Measurements from ENCODE around the gene MYH3. TPM values are rescaled to one million over a fixed set of nuclear protein-coding genes. Genes with fewer than 3 reads are reported as not detected.

The MYH3 gene
- total RNA-seq, 1 donor = 0.45 TPM

DNA sequence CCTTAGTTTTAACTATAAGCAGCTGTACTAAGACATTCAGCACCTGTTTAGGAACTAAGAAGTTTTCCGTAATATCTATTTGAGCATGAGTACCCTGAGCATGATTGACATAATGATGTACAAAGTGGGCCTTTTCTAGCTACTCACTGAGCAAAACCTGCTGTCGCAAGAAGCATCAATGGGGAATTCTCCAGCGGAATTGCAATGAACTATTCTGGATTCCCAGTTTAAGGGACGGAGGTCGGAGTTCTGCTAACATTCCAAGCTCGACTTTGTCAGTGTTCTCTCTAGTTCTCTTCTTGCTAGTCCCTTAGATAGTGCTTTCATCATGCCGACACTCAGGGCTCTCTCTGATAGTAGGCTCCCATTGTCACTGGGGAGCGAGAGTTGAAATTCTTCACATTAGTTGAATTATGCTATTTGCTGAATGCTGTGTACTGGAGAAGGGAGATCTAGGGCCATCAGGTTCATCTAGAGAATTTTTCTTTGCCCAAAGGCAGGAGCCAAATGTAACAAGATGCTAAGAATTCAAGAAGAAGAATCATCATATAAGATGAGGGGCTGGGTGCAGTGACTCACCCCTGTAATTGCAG lies 67.5 kb downstream of the MYH3 start:
- DNase-seq (ENCODE audit: low read depth) = no peak
- no peak overlapping the region for H3K4me3 ChIP-seq (ENCODE audit: low read depth, low read length)
- TF ChIP-seq, protein P1, sequence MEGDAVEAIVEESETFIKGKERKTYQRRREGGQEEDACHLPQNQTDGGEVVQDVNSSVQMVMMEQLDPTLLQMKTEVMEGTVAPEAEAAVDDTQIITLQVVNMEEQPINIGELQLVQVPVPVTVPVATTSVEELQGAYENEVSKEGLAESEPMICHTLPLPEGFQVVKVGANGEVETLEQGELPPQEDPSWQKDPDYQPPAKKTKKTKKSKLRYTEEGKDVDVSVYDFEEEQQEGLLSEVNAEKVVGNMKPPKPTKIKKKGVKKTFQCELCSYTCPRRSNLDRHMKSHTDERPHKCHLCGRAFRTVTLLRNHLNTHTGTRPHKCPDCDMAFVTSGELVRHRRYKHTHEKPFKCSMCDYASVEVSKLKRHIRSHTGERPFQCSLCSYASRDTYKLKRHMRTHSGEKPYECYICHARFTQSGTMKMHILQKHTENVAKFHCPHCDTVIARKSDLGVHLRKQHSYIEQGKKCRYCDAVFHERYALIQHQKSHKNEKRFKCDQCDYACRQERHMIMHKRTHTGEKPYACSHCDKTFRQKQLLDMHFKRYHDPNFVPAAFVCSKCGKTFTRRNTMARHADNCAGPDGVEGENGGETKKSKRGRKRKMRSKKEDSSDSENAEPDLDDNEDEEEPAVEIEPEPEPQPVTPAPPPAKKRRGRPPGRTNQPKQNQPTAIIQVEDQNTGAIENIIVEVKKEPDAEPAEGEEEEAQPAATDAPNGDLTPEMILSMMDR (IDR thresholded peaks at IDR 0.05; ENCODE audit: insufficient read depth, low read length) = no peak

DNA sequence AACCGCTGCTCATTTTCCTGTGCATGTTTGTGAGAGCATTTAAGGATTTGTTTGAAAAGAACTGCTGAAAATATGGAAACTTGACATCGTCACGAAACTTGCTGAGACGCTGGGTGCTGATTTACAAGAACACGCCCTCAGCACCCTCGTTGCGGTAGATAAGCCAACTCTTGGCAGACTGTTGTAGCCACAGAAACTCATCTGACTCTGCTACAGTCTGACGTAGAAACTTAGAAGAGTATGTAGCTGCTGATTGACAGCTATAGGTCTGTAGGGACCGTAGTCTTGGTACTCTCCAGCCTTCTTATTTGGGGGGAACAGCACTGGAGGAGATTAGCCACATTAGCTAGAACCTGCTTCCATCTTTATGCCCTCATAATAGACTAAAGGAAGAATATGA lies 71.6 kb downstream of the MYH3 start:
- DNase-seq (ENCODE audit: low read depth) = no peak
- H3K4me3 ChIP-seq (ENCODE audit: low read depth, low read length) = no peak overlapping the region
- TF ChIP-seq, protein P1 (IDR thresholded peaks at IDR 0.05; ENCODE audit: insufficient read depth, low read length) = no peak

DNA sequence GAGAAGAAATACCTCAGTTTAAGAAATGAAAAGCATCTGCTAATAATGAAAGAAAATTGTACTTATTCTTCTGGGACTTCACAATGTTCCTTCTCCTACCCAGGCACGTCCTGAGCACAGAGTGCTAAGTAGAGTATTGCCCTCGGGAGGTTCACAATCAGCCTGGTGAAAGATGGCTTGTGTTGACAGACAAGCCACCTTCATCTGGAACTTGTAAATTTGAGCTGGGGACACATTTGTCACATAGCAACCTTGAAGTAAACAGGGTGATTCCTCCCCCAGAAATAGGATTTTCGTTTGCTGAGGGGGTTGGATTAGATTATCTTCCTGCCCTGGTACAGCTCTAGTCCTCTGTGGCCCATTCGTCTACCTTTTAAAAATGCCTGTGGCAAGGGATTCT lies 73.3 kb downstream of the MYH3 start:
- no peak for DNase-seq (ENCODE audit: low read depth)
- TF ChIP-seq, protein P1 (IDR thresholded peaks at IDR 0.05; ENCODE audit: insufficient read depth, low read length) = no peak
- no peak overlapping the region for H3K4me3 ChIP-seq (ENCODE audit: low read depth, low read length)

DNA sequence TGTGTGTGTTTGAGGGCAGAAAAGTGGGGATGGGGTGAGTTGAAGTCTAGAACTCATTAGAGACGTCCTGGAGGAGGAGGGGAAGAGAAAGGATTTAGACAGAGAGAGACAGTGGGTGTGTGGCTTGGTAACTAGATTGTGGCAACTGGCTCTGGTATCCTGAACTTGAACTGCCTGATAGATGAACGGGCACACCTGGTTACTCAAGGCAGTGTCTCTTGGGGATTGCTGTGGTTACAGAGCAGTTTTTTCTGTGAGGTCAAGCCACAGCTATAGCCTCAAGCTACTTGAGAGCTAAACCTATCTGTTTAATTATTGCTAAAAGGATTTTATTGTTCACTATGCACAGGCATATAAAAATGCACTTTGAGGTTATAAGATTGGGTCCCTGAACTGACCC lies 77.8 kb downstream of the MYH3 start:
- DNase-seq (ENCODE audit: low read depth) = no peak
- no peak overlapping the region for H3K4me3 ChIP-seq (ENCODE audit: low read depth, low read length)
- TF ChIP-seq, protein P1 (IDR thresholded peaks at IDR 0.05; ENCODE audit: insufficient read depth, low read length) = no peak

Other genes starting within 250 kb of the MYH3 start
- not detected in 2 replicates for gene MYH8, start 235.4 kb downstream of the MYH3 start, total RNA-seq (ENCODE audit: low replicate concordance)
- not detected in 2 replicates for gene MYH4, start 187.8 kb downstream of the MYH3 start, total RNA-seq (ENCODE audit: low replicate concordance)
- gene MYH1, start 138.8 kb downstream of the MYH3 start, total RNA-seq (ENCODE audit: low replicate concordance) = 0.08 TPM in 1 of 2 replicates, not detected in the other
- 0.25 TPM in 1 of 2 replicates, not detected in the other for gene MYH2, start 107.7 kb downstream of the MYH3 start, total RNA-seq (ENCODE audit: low replicate concordance)
- gene SCO1, start 40.2 kb upstream of the MYH3 start, total RNA-seq (ENCODE audit: low replicate concordance) = 22.1 and 69.7 TPM in 2 replicates
- gene ADPRM, start 40.3 kb upstream of the MYH3 start, total RNA-seq (ENCODE audit: low replicate concordance) = 9.3 and 18.3 TPM in 2 replicates
- gene TMEM220, start 72.7 kb upstream of the MYH3 start, total RNA-seq (ENCODE audit: low replicate concordance) = 4.1 and 6.2 TPM in 2 replicates
- not detected in 2 replicates for gene TMEM238L, start 146.8 kb upstream of the MYH3 start, total RNA-seq (ENCODE audit: low replicate concordance)
- not detected in 2 replicates for gene PIRT, start 180.8 kb upstream of the MYH3 start, total RNA-seq (ENCODE audit: low replicate concordance)

Data from fibroblast of the aortic adventitia (primary cell).